ENCODE measurements around the gene USP24. TPM values are rescaled to one million over a fixed set of nuclear protein-coding genes. Genes with fewer than 3 reads are reported as not detected.

USP24 gene
- polyA plus RNA-seq, 1 donor (not counting 4 experiments of a cell fraction or from before 2014, with no cell fraction given), result 22.5 TPM

DNA sequence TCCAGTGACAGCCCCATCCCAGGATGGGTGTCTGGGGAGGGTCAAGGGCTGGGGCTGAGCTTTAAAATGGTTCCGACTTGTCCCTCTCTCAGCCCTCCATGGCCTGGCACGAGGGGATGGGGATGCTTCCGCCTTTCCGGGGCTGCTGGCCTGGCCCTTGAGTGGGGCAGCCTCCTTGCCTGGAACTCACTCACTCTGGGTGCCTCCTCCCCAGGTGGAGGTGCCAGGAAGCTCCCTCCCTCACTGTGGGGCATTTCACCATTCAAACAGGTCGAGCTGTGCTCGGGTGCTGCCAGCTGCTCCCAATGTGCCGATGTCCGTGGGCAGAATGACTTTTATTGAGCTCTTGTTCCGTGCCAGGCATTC lies 151.6 kb downstream of the USP24 start:
- no peaks in the 10 kb centered on the region for H3K27me3 ChIP-seq (ENCODE audit: control insufficient read depth, extremely low read depth, insufficient read depth, low read length)
- peaks cover 46 to 69% of the 10 kb centered on the region in 2 experiments for H3K36me3 ChIP-seq (ENCODE audit: control insufficient read depth in 2 of 2, extremely low read depth in 1 of 2, insufficient read depth in 2 of 2, low read length in 2 of 2)
- no peak overlapping the region for H3K4me2 ChIP-seq (ENCODE audit: control insufficient read depth, extremely low read depth, insufficient read depth, low read depth, low read length)
- peaks cover 18% of the 10 kb centered on the region for H3K4me1 ChIP-seq (ENCODE audit: control insufficient read depth, extremely low read depth, insufficient read depth, low read length)
- H3K27ac ChIP-seq (ENCODE audit: control insufficient read depth, insufficient read depth, low read length), result no peak overlapping the region
- H2AFZ ChIP-seq (ENCODE audit: control insufficient read depth, low read length), result no peak overlapping the region
- dilution Hi-C loops (cut with MboI; ENCODE audit: extremely low pct_ligation_motif_present, low sequenced_read_pairs), result no loop called here
- peaks cover 4% of the 10 kb centered on the region for H3K79me2 ChIP-seq (ENCODE audit: control insufficient read depth, insufficient read depth, low read length)
- DNase-seq (ENCODE audit: low read depth, low spot score), result no peak
- H3K9me3 ChIP-seq (ENCODE audit: control insufficient read depth, low read depth, low read length), result no peaks in the 10 kb centered on the region
- H3K9ac ChIP-seq (ENCODE audit: control insufficient read depth, extremely low read depth, insufficient read depth, low read length), result no peak overlapping the region
- no peak for FAIRE-seq
- H3K9me1 ChIP-seq (ENCODE audit: control insufficient read depth, extremely low read depth, insufficient read depth, low read length), result no peaks in the 10 kb centered on the region
- H3K4me3 ChIP-seq (ENCODE audit: control insufficient read depth in 2 of 3, extremely low read depth in 1 of 3, insufficient read depth in 2 of 3, low read depth in 1 of 3, low read length in 3 of 3), result no peak overlapping the region
- H4K20me1 ChIP-seq (ENCODE audit: control insufficient read depth, extremely low read depth, insufficient read depth, low read length), result peaks cover 11% of the 10 kb centered on the region
- TF ChIP-seq, protein P1, sequence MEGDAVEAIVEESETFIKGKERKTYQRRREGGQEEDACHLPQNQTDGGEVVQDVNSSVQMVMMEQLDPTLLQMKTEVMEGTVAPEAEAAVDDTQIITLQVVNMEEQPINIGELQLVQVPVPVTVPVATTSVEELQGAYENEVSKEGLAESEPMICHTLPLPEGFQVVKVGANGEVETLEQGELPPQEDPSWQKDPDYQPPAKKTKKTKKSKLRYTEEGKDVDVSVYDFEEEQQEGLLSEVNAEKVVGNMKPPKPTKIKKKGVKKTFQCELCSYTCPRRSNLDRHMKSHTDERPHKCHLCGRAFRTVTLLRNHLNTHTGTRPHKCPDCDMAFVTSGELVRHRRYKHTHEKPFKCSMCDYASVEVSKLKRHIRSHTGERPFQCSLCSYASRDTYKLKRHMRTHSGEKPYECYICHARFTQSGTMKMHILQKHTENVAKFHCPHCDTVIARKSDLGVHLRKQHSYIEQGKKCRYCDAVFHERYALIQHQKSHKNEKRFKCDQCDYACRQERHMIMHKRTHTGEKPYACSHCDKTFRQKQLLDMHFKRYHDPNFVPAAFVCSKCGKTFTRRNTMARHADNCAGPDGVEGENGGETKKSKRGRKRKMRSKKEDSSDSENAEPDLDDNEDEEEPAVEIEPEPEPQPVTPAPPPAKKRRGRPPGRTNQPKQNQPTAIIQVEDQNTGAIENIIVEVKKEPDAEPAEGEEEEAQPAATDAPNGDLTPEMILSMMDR (optimal IDR thresholded peaks at IDR 0.05 in 1 of 3, IDR thresholded peaks at IDR 0.05 in 1 of 3, conservative IDR thresholded peaks at IDR 0.05 in 1 of 3; ENCODE audit: extremely low read depth in 1 of 3, insufficient read depth in 2 of 3, low read length in 3 of 3), result no peak
- TF ChIP-seq EZH2 (IDR thresholded peaks at IDR 0.05; ENCODE audit: low read length), result no peak

DNA sequence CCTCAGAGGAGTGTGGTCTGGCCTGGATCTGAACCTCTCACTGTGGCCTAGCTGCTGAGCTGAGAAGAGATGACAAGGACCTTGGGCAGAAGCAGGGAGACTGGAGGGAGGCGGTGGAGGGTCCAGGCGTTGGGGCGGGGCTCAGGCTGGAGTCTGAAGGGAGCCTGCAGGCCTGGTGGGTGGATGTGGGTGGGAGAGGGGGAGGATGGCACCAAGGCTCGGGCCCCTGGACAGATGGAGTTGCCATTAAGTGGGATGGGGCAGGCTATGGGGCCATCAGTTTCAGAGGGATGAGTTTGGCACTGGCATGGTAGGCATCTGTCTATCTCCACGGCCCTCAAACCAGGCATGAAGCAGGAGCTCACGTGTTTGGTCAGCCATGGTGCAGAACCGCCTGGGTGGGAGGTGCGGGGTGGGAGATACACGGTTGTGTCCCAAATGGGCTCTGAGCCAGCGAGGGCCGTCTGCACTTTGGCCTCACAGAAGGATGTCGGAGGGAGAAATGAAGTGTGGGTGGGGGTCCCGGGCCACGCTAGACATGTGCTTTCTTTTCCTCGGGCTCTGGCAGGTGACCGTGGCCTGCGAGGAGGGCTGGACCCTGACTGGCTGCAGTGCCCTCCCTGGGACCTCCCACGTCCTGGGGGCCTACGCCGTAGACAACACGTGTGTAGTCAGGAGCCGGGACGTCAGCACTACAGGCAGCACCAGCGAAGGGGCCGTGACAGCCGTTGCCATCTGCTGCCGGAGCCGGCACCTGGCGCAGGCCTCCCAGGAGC lies 152.2 kb downstream of the USP24 start:
- H3K27me3 ChIP-seq (ENCODE audit: control insufficient read depth, extremely low read depth, insufficient read depth, low read length), result no peaks in the 10 kb centered on the region
- peaks cover 48 to 69% of the 10 kb centered on the region in 2 experiments for H3K36me3 ChIP-seq (ENCODE audit: control insufficient read depth in 2 of 2, extremely low read depth in 1 of 2, insufficient read depth in 2 of 2, low read length in 2 of 2)
- DNase-seq (ENCODE audit: low read depth, low spot score) (no peak), FAIRE-seq (no peak)
- no peak overlapping the region for H3K9ac ChIP-seq (ENCODE audit: control insufficient read depth, extremely low read depth, insufficient read depth, low read length)
- no peaks in the 10 kb centered on the region for H3K9me1 ChIP-seq (ENCODE audit: control insufficient read depth, extremely low read depth, insufficient read depth, low read length)
- H3K4me2 ChIP-seq (ENCODE audit: control insufficient read depth, extremely low read depth, insufficient read depth, low read depth, low read length), result no peak overlapping the region
- peaks cover 18% of the 10 kb centered on the region for H3K4me1 ChIP-seq (ENCODE audit: control insufficient read depth, extremely low read depth, insufficient read depth, low read length)
- dilution Hi-C loops (cut with MboI; ENCODE audit: extremely low pct_ligation_motif_present, low sequenced_read_pairs), result no loop called here
- H4K20me1 ChIP-seq (ENCODE audit: control insufficient read depth, extremely low read depth, insufficient read depth, low read length), result peaks cover 11% of the 10 kb centered on the region
- no peak overlapping the region for H3K27ac ChIP-seq (ENCODE audit: control insufficient read depth, insufficient read depth, low read length)
- H3K79me2 ChIP-seq (ENCODE audit: control insufficient read depth, insufficient read depth, low read length), result peaks cover 6% of the 10 kb centered on the region
- H3K4me3 ChIP-seq (ENCODE audit: control insufficient read depth in 2 of 3, extremely low read depth in 1 of 3, insufficient read depth in 2 of 3, low read depth in 1 of 3, low read length in 3 of 3), result no peak overlapping the region
- TF ChIP-seq, protein P1 (optimal IDR thresholded peaks at IDR 0.05 in 1 of 3, IDR thresholded peaks at IDR 0.05 in 1 of 3, conservative IDR thresholded peaks at IDR 0.05 in 1 of 3; ENCODE audit: extremely low read depth in 1 of 3, insufficient read depth in 2 of 3, low read length in 3 of 3), result no peak
- no peak for TF ChIP-seq EZH2 (IDR thresholded peaks at IDR 0.05; ENCODE audit: low read length)
- no peak overlapping the region for H2AFZ ChIP-seq (ENCODE audit: control insufficient read depth, low read length)
- H3K9me3 ChIP-seq (ENCODE audit: control insufficient read depth, low read depth, low read length), result no peaks in the 10 kb centered on the region

All from keratinocyte (primary cell).